HepG2 (cell line): ENCODE data around the gene RPH3AL. TPM values are rescaled to one million over a fixed set of nuclear protein-coding genes. Genes with fewer than 3 reads are reported as not detected.

Experiments
- DZIP1 ChIP-seq: sonication (generic); formaldehyde crosslinking; IDR thresholded peaks from 2 replicates; pipeline ENCODE4 v1.5.0; 2020; ENCODE audit warnings: mild to moderate bottlenecking, missing genetic modification reagents
- JDP2 ChIP-seq: sonication (generic); formaldehyde crosslinking; IDR thresholded peaks from 2 replicates; pipeline ENCODE4 v1.8.1; 2022; ENCODE audit warnings: missing genetic modification reagents, borderline replicate concordance
- MIXL1 ChIP-seq: IDR thresholded peaks from 2 replicates; pipeline ENCODE4 v1.6.1; 2016
- NONO ChIP-seq, 2 experiments: fragments of 450-650 bp in 1 of 2; sonication (generic) in 1 of 2; formaldehyde crosslinking in 1 of 2; IDR thresholded peaks in 1 of 2; conservative IDR thresholded peaks in 1 of 2; 2 replicates each; pipeline versions ENCODE4 v1.6.1 to v1.8.0; 2017 to 2022; ENCODE audit warnings: mild to moderate bottlenecking in 1 of 2, missing genetic modification reagents in 1 of 2, moderate library complexity in 1 of 2
- PRDM4 ChIP-seq: sonication (generic); formaldehyde crosslinking; IDR thresholded peaks from 2 replicates; pipeline ENCODE4 v1.9.0; 2021; ENCODE audit warnings: missing genetic modification reagents, borderline replicate concordance
- RCOR2 ChIP-seq: IDR thresholded peaks from 2 replicates; pipeline ENCODE4 v1.6.1; 2016; ENCODE audit warnings: missing biosample characterization, missing genetic modification reagents
- ZFP91 ChIP-seq: sonication (generic); formaldehyde crosslinking; IDR thresholded peaks from 2 replicates; pipeline ENCODE4 v1.9.0; 2022; ENCODE audit warnings: missing genetic modification reagents, mild to moderate bottlenecking, borderline replicate concordance
- ZHX1 ChIP-seq: sonication (generic); formaldehyde crosslinking; IDR thresholded peaks from 2 replicates; pipeline ENCODE4 v1.8.1; 2022; ENCODE audit warnings: low read depth, mild to moderate bottlenecking, missing genetic modification reagents
- ZNF512B ChIP-seq: sonication (generic); formaldehyde crosslinking; IDR thresholded peaks from 2 replicates; pipeline ENCODE4 v1.5.1; 2020; ENCODE audit warnings: missing genetic modification reagents, mild to moderate bottlenecking, borderline replicate concordance
- ZNF589 ChIP-seq: sonication (generic); formaldehyde crosslinking; conservative IDR thresholded peaks from 2 replicates; pipeline ENCODE4 v1.8.0; 2022; ENCODE audit warnings: mild to moderate bottlenecking, moderate library complexity, missing genetic modification reagents
- ZNF660 ChIP-seq: sonication (generic); formaldehyde crosslinking; IDR thresholded peaks from 2 replicates; pipeline ENCODE4 v1.5.1; 2020; ENCODE audit warnings: mild to moderate bottlenecking, low read depth, missing genetic modification reagents, borderline replicate concordance
- ZUFSP ChIP-seq: sonication (generic); formaldehyde crosslinking; IDR thresholded peaks from 2 replicates; pipeline ENCODE4 v1.9.0; 2021; ENCODE audit warnings: missing genetic modification reagents, mild to moderate bottlenecking, borderline replicate concordance
- polyA plus RNA-seq, 8 experiments: library from polyadenylated mRNA; depleted of rRNA in 3 of 8; stranded (reverse) in 7 of 8; unstranded in 1 of 8; fragments of >200 nt; fragmentation: Illumina TruSeq in 4 of 8; extraction: Trizol in 4 of 8; gene quantifications; 2 replicates each; pipeline versions ENCODE4 v1.2.1 to v1.2.3, GENCODE V29; 2011 to 2016; ENCODE audit warnings: low read depth in 4 of 8, missing spikeins in 1 of 8, mixed read lengths in 1 of 8; ENCODE audit not compliant: insufficient read depth in 1 of 8
- total RNA-seq, 5 experiments: library from RNA; depleted of rRNA; stranded (reverse); fragments of >200 nt; fragmentation: Illumina TruSeq; extraction: Trizol; gene quantifications; 2 replicates each; pipeline ENCODE4 v1.2.3, GENCODE V29; 2016; ENCODE audit warnings: low read depth in 1 of 5

The RPH3AL gene
- total and polyA plus RNA-seq, 2 of the 13 experiments (the other 11 are each of a cell fraction or from before 2014, with no cell fraction given) = 7.8 to 16.4 TPM

- TF ChIP-seq ZFP91 (CRISPR knock-in tag) (peak; percentile 50; the same call in 1 of the 2 replicates), PRDM4 (CRISPR knock-in tag) (no peak), MIXL1 (CRISPR knock-in tag) (no peak), ZNF512B (CRISPR knock-in tag) (no peak), JDP2 (CRISPR knock-in tag) (no peak), DZIP1 (no peak), NONO (IDR thresholded peaks at IDR 0.05) (no peak), NONO (CRISPR knock-in tag; conservative IDR thresholded peaks at IDR 0.05) (0 out of 2 replicates have a peak, but pooled peaks have one; percentile 49), ZNF660 (CRISPR knock-in tag) (no peak), ZUFSP (CRISPR knock-in tag) (no peak), ZHX1 (CRISPR knock-in tag) (0 out of 2 replicates have a peak, but pooled peaks have one; percentile 46), ZNF589 (CRISPR knock-in tag) (no peak), RCOR2 (no peak)
These were observed 119.1 kb downstream of the RPH3AL start (continued) for GRCh38 chr17:233473-233941.
